ENCODE data around the gene RBM24.
A peak's percentile ranks its signal among the peaks of the same experiment; 100 is the strongest.
"Not testable (repeated sequence)": the region's sequence is repeated elsewhere in the genome, so short reads cannot be mapped to it uniquely, and the experiment has no call there.

The RBM24 gene

GRCh38 chr6:17313971-17314370 is 32.8 kb downstream of the RBM24 start:
- H3K4me3 ChIP-seq (ENCODE audit: low read length): no peak overlapping the region
- TF ChIP-seq CTCF (conservative IDR thresholded peaks at IDR 0.05; ENCODE audit: low read depth, low read length): no peak
- DNase-seq (ENCODE audit: low read depth): no peak

- H3K4me3 ChIP-seq (ENCODE audit: low read length): no peak overlapping the region
- TF ChIP-seq CTCF (conservative IDR thresholded peaks at IDR 0.05; ENCODE audit: low read depth, low read length): no peak
- DNase-seq (ENCODE audit: low read depth): no peak
These were observed 34.1 kb downstream of the RBM24 start for GRCh38 chr6:17315262-17315661.

GRCh38 chr6:17318435-17319165 is 37.4 kb downstream of the RBM24 start:
- no peak for TF ChIP-seq CTCF (conservative IDR thresholded peaks at IDR 0.05; ENCODE audit: low read depth, low read length)
- H3K4me3 ChIP-seq (ENCODE audit: low read length): no peak overlapping the region
- DNase-seq (ENCODE audit: low read depth): no peak

- not testable (repeated sequence) for H3K4me3 ChIP-seq (ENCODE audit: low read length); DNase-seq (ENCODE audit: low read depth)
These were observed 39.1 kb downstream of the RBM24 start for GRCh38 chr6:17320266-17320665.

- H3K4me3 ChIP-seq (ENCODE audit: low read length): no peak overlapping the region
- no peak for TF ChIP-seq CTCF (conservative IDR thresholded peaks at IDR 0.05; ENCODE audit: low read depth, low read length)
- no peak for DNase-seq (ENCODE audit: low read depth)
These were observed 50.1 kb downstream of the RBM24 start for GRCh38 chr6:17331238-17331637.

- DNase-seq (ENCODE audit: low read depth): peak; percentile 30
- no peak overlapping the region for H3K4me3 ChIP-seq (ENCODE audit: low read length)
- no peak for TF ChIP-seq CTCF (conservative IDR thresholded peaks at IDR 0.05; ENCODE audit: low read depth, low read length)
These were observed 53.1 kb downstream of the RBM24 start for GRCh38 chr6:17334265-17334664.

GRCh38 chr6:17336425-17336824 is 55.3 kb downstream of the RBM24 start:
- TF ChIP-seq CTCF (conservative IDR thresholded peaks at IDR 0.05; ENCODE audit: low read depth, low read length): no peak
- DNase-seq (ENCODE audit: low read depth): no peak
- no peak overlapping the region for H3K4me3 ChIP-seq (ENCODE audit: low read length)
